Hepatocyte (in vitro differentiated cells): ENCODE results near the gene HPSE2. TPM values are rescaled to one million over a fixed set of nuclear protein-coding genes. Genes with fewer than 3 reads are reported as not detected.
A peak's percentile ranks its signal among the peaks of the same experiment; 100 is the strongest.

Source experiments
- DNase-seq: peaks from one replicate; pipeline ENCODE4 v3.0.0-alpha.2; 2016; ENCODE audit warnings: low spot score
- H2AFZ ChIP-seq: fragments of 200-600 bp; sonication (generic); 2 replicates; pipeline ENCODE4 v1.6.0; 2016; ENCODE audit warnings: antibody characterized with exemption, mild to moderate bottlenecking
- H3K27ac ChIP-seq: fragments of 200-600 bp; sonication (generic); 2 replicates; pipeline ENCODE4 v1.5.1; 2016; ENCODE audit warnings: mild to moderate bottlenecking
- H3K27me3 ChIP-seq: fragments of 200-600 bp; sonication (generic); 2 replicates; pipeline ENCODE4 v1.6.1; 2016
- H3K36me3 ChIP-seq: fragments of 200-600 bp; sonication (generic); replicated peaks from 2 replicates; pipeline ENCODE4 v1.5.1; 2016; ENCODE audit warnings: low read depth; ENCODE audit not compliant: insufficient read depth
- H3K4me1 ChIP-seq: fragments of 200-600 bp; sonication (generic); 2 replicates; pipeline ENCODE4 v1.5.1; 2016; ENCODE audit warnings: mild to moderate bottlenecking, moderate library complexity; ENCODE audit not compliant: insufficient read depth
- H3K4me2 ChIP-seq: fragments of 200-600 bp; sonication (generic); 2 replicates; pipeline ENCODE4 v1.6.0; 2016
- H3K4me3 ChIP-seq: fragments of 200-600 bp; sonication (generic); 2 replicates; pipeline ENCODE4 v1.5.1; 2016; ENCODE audit warnings: mild to moderate bottlenecking
- H3K79me2 ChIP-seq: fragments of 200-600 bp; sonication (generic); 2 replicates; pipeline ENCODE4 v1.6.0; 2017; ENCODE audit warnings: mild to moderate bottlenecking
- H3K9me2 ChIP-seq: fragments of 200-600 bp; sonication (generic); replicated peaks from 2 replicates; pipeline ENCODE4 v1.6.0; 2017; ENCODE audit warnings: mild to moderate bottlenecking; ENCODE audit not compliant: insufficient read depth
- H3K9me3 ChIP-seq: fragments of 200-600 bp; sonication (generic); 2 replicates; pipeline ENCODE4 v1.5.1; 2016; ENCODE audit warnings: low read depth, mild to moderate bottlenecking
- H4K20me1 ChIP-seq: fragments of 200-600 bp; sonication (generic); 2 replicates; pipeline ENCODE4 v1.6.0; 2016; ENCODE audit warnings: mild to moderate bottlenecking; ENCODE audit not compliant: insufficient read depth, poor library complexity, severe bottlenecking
- CTCF ChIP-seq: fragments of 200-600 bp; sonication (generic); IDR thresholded peaks from 2 replicates; pipeline ENCODE4 v1.5.1; 2016; ENCODE audit warnings: antibody characterized with exemption, mild to moderate bottlenecking; ENCODE audit not compliant: poor library complexity
- EZH2 ChIP-seq: fragments of 200-600 bp; sonication (generic); IDR thresholded peaks from 2 replicates; pipeline ENCODE4 v1.6.1; 2016; ENCODE audit warnings: antibody characterized with exemption, mild to moderate bottlenecking, borderline replicate concordance
- EZH2phosphoT487 ChIP-seq: fragments of 200-600 bp; sonication (generic); IDR thresholded peaks from one replicate; pipeline ENCODE4 v1.6.1; 2018; ENCODE audit warnings: antibody characterized with exemption, mild to moderate bottlenecking, low read depth, moderate library complexity; ENCODE audit not compliant: unreplicated experiment, severe bottlenecking
- WGBS: methylation state at CpG from one replicate; pipeline ENCODE4 v1.1.6; 2016; ENCODE audit warnings: low lambda C conversion rate; ENCODE audit errors: missing lambda C conversion rate; 5-methylcytosine and 5-hydroxymethylcytosine counted together
- polyA plus RNA-seq: library from polyadenylated mRNA; unstranded; fragments of >200 nt; fragmentation: Nextera tagmentation; extraction: Ambion mirVana; gene quantifications from 2 replicates; pipeline ENCODE4 v1.2.1, GENCODE V29; 2016
- total RNA-seq: library from RNA; depleted of rRNA; stranded (reverse); fragments of >200 nt; gene quantifications from 2 replicates; pipeline ENCODE4 v1.2.3, GENCODE V29; 2014

Gene HPSE2
- total and polyA plus RNA-seq, 2 experiments from 2014 or later: 3.7 to 5.7 TPM

- peak overlapping the region; percentile 99 for H2AFZ ChIP-seq
- H3K27me3 ChIP-seq: no peaks in the 10 kb centered on the region
- peaks cover 14% of the 10 kb centered on the region for H3K79me2 ChIP-seq
- H3K36me3 ChIP-seq: no peaks in the 10 kb centered on the region
- no peaks in the 10 kb centered on the region for H3K4me1 ChIP-seq
- H3K4me3 ChIP-seq: peak overlapping the region; percentile 69
- TF ChIP-seq CTCF (peak; percentile 2), EZH2 (no peak), EZH2phosphoT487 (no peak)
- H3K9me2 ChIP-seq: no peaks in the 10 kb centered on the region
- H3K4me2 ChIP-seq: peak overlapping the region; percentile 93
- H3K27ac ChIP-seq: peak overlapping the region; percentile 95
- no peaks in the 10 kb centered on the region for H3K9me3 ChIP-seq
- 17% methylated on average over 21 of the region's 28 CpGs for WGBS
- H4K20me1 ChIP-seq: no peaks in the 10 kb centered on the region
- DNase-seq: peak; percentile 53
Observed at GRCh38 chr10:98446151-98446660, 789.4 kb downstream of the HPSE2 start.

- 91% methylated on average over 10 of the region's 10 CpGs for WGBS
- H3K4me3 ChIP-seq: no peak overlapping the region
- H3K4me2 ChIP-seq: peak overlapping the region; percentile 93
- no peaks in the 10 kb centered on the region for H3K27me3 ChIP-seq
- no peaks in the 10 kb centered on the region for H4K20me1 ChIP-seq
- H3K4me1 ChIP-seq: no peaks in the 10 kb centered on the region
- no peaks in the 10 kb centered on the region for H3K9me3 ChIP-seq
- no peak overlapping the region for H3K27ac ChIP-seq
- no peak for DNase-seq
- no peak overlapping the region for H2AFZ ChIP-seq
- TF ChIP-seq CTCF: no peak
- TF ChIP-seq EZH2: no peak
- H3K36me3 ChIP-seq: no peaks in the 10 kb centered on the region
- no peaks in the 10 kb centered on the region for H3K9me2 ChIP-seq
- H3K79me2 ChIP-seq: peaks cover 14% of the 10 kb centered on the region
Observed at GRCh38 chr10:98445200-98445812, 790.3 kb downstream of the HPSE2 start.

GRCh38 chr10:98444314-98445006, 791.2 kb downstream of the HPSE2 start:
- TF ChIP-seq EZH2 (no peak), CTCF (no peak), EZH2phosphoT487 (no peak)
- DNase-seq: no peak
- WGBS: 86% methylated on average over 9 of the region's 9 CpGs

More at GRCh38 chr10:98444314-98445006, 791.2 kb downstream of the HPSE2 start:
- H3K4me1 ChIP-seq: no peaks in the 10 kb centered on the region
- peaks cover 14% of the 10 kb centered on the region for H3K79me2 ChIP-seq
- H4K20me1 ChIP-seq: no peaks in the 10 kb centered on the region
- no peak overlapping the region for H3K4me2 ChIP-seq
- no peak overlapping the region for H3K27ac ChIP-seq
- H3K9me3 ChIP-seq: no peaks in the 10 kb centered on the region
- no peaks in the 10 kb centered on the region for H3K9me2 ChIP-seq
- no peaks in the 10 kb centered on the region for H3K36me3 ChIP-seq
- H2AFZ ChIP-seq: no peak overlapping the region
- no peak overlapping the region for H3K4me3 ChIP-seq
- H3K27me3 ChIP-seq: no peaks in the 10 kb centered on the region
